Thyroid gland (tissue), 4 donors: ENCODE data around the gene RNU4-1. TPM values are rescaled to one million over a fixed set of nuclear protein-coding genes. Genes with fewer than 3 reads are reported as not detected.
A peak's percentile ranks its signal among the peaks of the same experiment; 100 is the strongest.

Experiments
- DNase-seq, 2 donors: peaks; one replicate each; pipeline ENCODE4 v3.0.0-alpha.2; 2019
- H3K27ac ChIP-seq, 3 donors: fragments of 200-600 bp; sonication (generic); 1 replicate in 2 of 3; 2 replicates in 1 of 3; pipeline ENCODE4 v1.5.1; 2016 to 2019; ENCODE audit warnings: mild to moderate bottlenecking in 1 of 3, moderate library complexity in 1 of 3
- H3K27me3 ChIP-seq: fragments of 200-600 bp; sonication (generic); one replicate; pipeline ENCODE4 v1.5.1; 2019
- H3K36me3 ChIP-seq, 2 donors: fragments of 200-600 bp; sonication (generic); one replicate each; pipeline ENCODE4 v1.5.1; 2016 to 2019
- H3K4me1 ChIP-seq, 2 donors: fragments of 200-600 bp; sonication (generic); one replicate each; pipeline ENCODE4 v1.5.1; 2017 to 2019
- H3K4me3 ChIP-seq, 3 donors: fragments of 200-600 bp; sonication (generic); replicated peaks in 1 of 3; 1 replicate in 2 of 3; 2 replicates in 1 of 3; pipeline ENCODE4 v1.5.1; 2016; ENCODE audit warnings: mild to moderate bottlenecking in 1 of 3
- H3K9me3 ChIP-seq: fragments of 200-600 bp; sonication (generic); one replicate; pipeline ENCODE4 v1.5.1; 2017
- CTCF ChIP-seq, 6 experiments: fragments of 200-600 bp in 3 of 6; fragments of 450-650 bp in 3 of 6; sonication (generic) in 3 of 6; IDR thresholded peaks; one replicate each; pipeline ENCODE4 v1.5.1; 2016 to 2019; ENCODE audit warnings: antibody characterized with exemption in 6 of 6, mild to moderate bottlenecking in 2 of 6, inconsistent platforms in 1 of 6, moderate library complexity in 1 of 6
- POLR2A ChIP-seq, 2 donors: fragments of 450-650 bp; IDR thresholded peaks; one replicate each; pipeline ENCODE4 v1.6.1; 2017; ENCODE audit warnings: antibody characterized with exemption in 2 of 2, mild to moderate bottlenecking in 2 of 2, moderate library complexity in 1 of 2
- WGBS, 2 donors: methylation state at CpG; one replicate each; pipeline ENCODE4 v1.1.5; 2017; 5-methylcytosine and 5-hydroxymethylcytosine counted together
- intact Hi-C: fragments of 100-400 bp; cut with DNase I; formaldehyde crosslinking; loops from one replicate; pipeline ENCODE4 v1.15.1; 2023
- total RNA-seq, 4 donors: library from RNA; depleted of rRNA; stranded (reverse); fragments of >200 nt; gene quantifications; one replicate each; pipeline ENCODE4 v1.2.3, GENCODE V29; 2016

The RNU4-1 gene
- total RNA-seq, 4 donors from 2014 or later = under 0.01 TPM

GRCh38 chr12:120278137-120279069 is 14.6 kb downstream of the RNU4-1 start:
- H3K36me3 ChIP-seq = no peaks in the 10 kb centered on the region
- peak overlapping the region in 1 of 3 donors; percentile 30 for H3K27ac ChIP-seq
- no peaks in the 10 kb centered on the region for H3K9me3 ChIP-seq
- H3K4me1 ChIP-seq = peaks cover 0 to 9% of the 10 kb centered on the region in 2 donors
- DNase-seq = peak; percentile 70 to 74
- no peaks in the 10 kb centered on the region for H3K27me3 ChIP-seq
- TF ChIP-seq CTCF (IDR thresholded peaks at IDR 0.05) (no peak), POLR2A (IDR thresholded peaks at IDR 0.05) (no peak)
- H3K4me3 ChIP-seq = no peak overlapping the region
- intact Hi-C loops = no loop called here
- 60 to 69% methylated on average over 22 to 41 of the region's 57 CpGs for WGBS, 2 donors

DNA sequence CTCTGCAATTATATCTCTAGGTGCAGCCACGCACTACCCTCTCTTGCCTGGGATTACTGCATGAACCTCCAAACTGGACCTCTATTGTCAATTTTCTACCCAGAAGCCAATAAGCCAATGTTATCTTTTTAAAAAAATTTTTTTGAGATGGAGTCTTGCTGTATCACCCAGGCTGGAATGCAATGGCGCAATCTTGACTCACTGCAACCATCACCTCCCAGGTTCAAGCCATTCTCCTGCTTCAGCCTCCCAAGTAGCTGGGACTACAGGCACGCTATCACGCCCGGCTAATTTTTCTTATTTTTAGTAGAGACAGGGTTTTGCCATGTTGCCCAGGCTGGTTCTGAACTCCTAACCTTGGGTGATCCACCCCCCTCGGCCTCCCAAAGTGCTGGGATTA is 16.3 kb downstream of the RNU4-1 start:
- H3K27me3 ChIP-seq = no peaks in the 10 kb centered on the region
- intact Hi-C loops = no loop called here
- peaks cover 0 to 5% of the 10 kb centered on the region in 2 donors for H3K4me1 ChIP-seq
- TF ChIP-seq POLR2A (IDR thresholded peaks at IDR 0.05) (no peak), CTCF (IDR thresholded peaks at IDR 0.05) (no peak)
- WGBS, 2 donors = 86 to 90% methylated on average over 6 of the region's 6 CpGs
- H3K36me3 ChIP-seq = no peaks in the 10 kb centered on the region
- no peak overlapping the region for H3K27ac ChIP-seq
- no peak for DNase-seq
- H3K4me3 ChIP-seq = no peak overlapping the region
- H3K9me3 ChIP-seq = no peaks in the 10 kb centered on the region

- TF ChIP-seq POLR2A (IDR thresholded peaks at IDR 0.05) = no peak
- no peak for TF ChIP-seq CTCF (IDR thresholded peaks at IDR 0.05)
- Histone ChIP-seq H3K27me3 (no peaks in the 10 kb centered on the region), H3K9me3 (no peaks in the 10 kb centered on the region), H3K4me1 (peaks cover 22 to 30% of the 10 kb centered on the region in 2 donors), H3K27ac (peak overlapping the region in 1 of 3 donors; percentile 19), H3K4me3 (no peak overlapping the region), H3K36me3 (no peaks in the 10 kb centered on the region)
- 24 to 29% methylated on average over 4 of the region's 4 CpGs for WGBS, 2 donors
- peak; percentile 62 to 67 for DNase-seq
- intact Hi-C loops = no loop called here
Measured at GRCh38 chr12:120267736-120268135, 25.3 kb downstream of the RNU4-1 start.

- H3K4me1 ChIP-seq = peaks cover 34 to 44% of the 10 kb centered on the region in 2 donors
- WGBS, 2 donors = 53 to 58% methylated on average over 5 to 8 of the region's 8 CpGs
- no peaks in the 10 kb centered on the region for H3K36me3 ChIP-seq
- no peaks in the 10 kb centered on the region for H3K27me3 ChIP-seq
- TF ChIP-seq CTCF (IDR thresholded peaks at IDR 0.05) (no peak), POLR2A (IDR thresholded peaks at IDR 0.05) (no peak)
- no peaks in the 10 kb centered on the region for H3K9me3 ChIP-seq
- DNase-seq = no peak
- H3K27ac ChIP-seq = no peak overlapping the region
- intact Hi-C loops = no loop called here
- H3K4me3 ChIP-seq = no peak overlapping the region
Measured at GRCh38 chr12:120266180-120266870, 26.7 kb downstream of the RNU4-1 start.
